ENCODE data around the gene FSTL5.
"Not testable (repeated sequence)": the region's sequence is repeated elsewhere in the genome, so short reads cannot be mapped to it uniquely, and the experiment has no call there.

The FSTL5 gene

DNA sequence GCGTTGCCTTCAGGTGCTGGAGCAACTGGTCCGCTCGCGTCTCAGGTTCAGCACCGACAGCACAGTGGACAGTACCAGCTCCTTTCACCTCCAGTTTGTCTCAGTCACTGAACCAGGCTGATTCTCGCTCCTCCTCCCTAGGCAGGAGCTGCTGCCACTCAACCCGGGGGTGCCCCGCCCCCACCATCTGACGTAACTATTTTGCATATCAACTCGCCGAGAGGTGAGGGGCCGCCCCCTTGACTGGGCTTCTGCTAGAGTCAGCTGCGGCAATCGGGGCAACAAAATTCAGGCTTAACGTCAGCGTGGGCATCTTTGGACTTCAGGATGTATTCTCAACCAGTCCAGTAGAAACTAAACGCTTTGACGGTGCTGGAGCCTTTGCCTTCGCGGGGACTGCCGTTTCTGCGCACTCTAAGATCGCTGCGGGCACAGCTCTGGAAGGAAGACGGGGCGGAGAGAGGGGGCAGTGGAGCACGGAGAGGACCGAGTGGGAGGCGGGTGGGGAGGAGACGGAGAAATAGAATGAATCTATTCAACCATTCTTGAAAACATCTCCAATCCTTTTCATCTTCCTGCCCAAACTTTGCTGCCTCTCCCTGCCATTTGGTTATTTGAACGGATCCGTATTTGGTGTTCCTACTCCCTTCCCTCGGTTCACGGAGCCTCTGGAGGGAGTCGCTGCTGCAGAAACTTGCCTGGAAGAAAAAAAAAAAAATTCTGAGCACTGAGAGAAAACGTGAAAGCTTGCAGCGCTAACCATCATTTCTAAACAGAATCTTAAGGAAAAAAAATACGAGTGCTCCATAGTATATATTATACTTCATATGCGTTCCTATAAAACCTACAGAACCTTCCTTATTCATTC, at the start of gene FSTL5:
Gene FSTL5, minus strand, starts transcription at position 109 of the 868 bp plus-strand sequence. CDS start 52,604 bp downstream, outside the sequence.
- peak; percentile 54 for DNase-seq

- no peak for DNase-seq
Measured at GRCh38 chr4:162209706-162210105, 45.9 kb upstream of the FSTL5 start.

GRCh38 chr4:162203478-162203877, 39.7 kb upstream of the FSTL5 start:
- not testable (repeated sequence) for DNase-seq

DNA sequence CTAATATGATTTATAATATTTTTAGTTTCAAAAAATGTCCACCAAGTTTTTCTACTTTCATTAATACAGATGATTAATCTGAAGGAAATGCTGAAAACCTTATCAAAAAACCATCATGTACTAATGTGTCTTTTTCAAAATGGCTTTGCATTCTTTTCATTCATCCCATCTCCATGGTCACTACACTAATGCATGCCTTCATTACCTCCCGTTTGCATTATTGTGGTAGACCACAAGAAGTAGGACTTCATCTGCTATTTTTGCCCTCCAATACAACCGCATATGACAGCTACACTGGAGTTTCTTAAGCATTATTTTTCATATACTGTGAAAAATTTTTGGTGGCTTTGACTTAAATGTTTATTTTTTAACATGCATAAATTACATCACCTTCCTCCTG, 37.9 kb upstream of the FSTL5 start:
- DNase-seq = no peak

- no peak for DNase-seq
Measured at GRCh38 chr4:162170509-162170908, 6.7 kb upstream of the FSTL5 start.

DNA sequence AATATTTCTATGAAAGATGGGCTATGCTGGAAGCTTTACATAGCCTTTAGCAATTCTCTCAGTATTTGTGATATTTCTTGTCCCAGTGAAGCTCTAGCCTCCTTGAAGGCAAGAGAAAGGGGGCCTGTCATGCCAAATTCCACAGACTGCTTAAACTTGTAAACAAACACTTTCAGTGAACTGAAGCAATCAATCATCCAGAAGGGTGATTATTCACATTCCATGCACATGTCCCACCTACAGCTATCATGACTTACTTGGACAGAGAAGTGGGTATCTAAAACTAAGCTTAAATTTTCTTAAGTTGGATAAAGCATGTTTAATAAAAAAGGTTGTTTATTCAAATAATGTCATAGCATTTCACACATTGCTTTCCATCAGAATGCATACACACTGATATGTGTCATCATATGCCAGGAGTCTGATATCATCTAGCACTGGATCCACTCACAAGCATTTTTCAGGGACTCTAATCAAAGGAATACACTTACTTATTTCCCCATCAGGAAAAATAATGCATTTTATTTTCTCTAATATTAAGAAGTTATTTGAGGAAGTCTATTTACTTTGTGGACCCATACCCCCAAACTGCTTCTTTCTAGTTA, 1.2 kb upstream of the FSTL5 start:
- no peak for DNase-seq

- DNase-seq = no peak
Measured at GRCh38 chr4:162162672-162163071, 1.1 kb downstream of the FSTL5 start.

DNA sequence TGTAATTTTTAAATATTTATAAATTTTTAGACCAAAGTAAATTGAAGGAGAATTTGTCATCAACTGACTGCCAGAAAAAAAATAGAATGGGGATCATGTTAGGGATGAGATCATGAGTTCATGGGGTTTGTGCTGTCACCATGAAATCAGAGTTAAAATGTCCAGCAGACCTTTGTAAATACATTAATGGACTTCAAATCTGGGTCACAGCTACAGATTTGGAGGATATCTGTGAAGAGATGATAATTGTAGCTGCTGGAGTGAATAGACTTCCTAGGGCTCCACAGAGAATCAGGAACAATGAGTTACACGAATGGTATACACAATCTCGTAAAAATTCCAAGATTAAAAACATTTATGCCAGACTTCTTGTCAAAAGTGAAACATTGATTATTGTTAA, 6.6 kb downstream of the FSTL5 start:
- no peak for DNase-seq

DNA sequence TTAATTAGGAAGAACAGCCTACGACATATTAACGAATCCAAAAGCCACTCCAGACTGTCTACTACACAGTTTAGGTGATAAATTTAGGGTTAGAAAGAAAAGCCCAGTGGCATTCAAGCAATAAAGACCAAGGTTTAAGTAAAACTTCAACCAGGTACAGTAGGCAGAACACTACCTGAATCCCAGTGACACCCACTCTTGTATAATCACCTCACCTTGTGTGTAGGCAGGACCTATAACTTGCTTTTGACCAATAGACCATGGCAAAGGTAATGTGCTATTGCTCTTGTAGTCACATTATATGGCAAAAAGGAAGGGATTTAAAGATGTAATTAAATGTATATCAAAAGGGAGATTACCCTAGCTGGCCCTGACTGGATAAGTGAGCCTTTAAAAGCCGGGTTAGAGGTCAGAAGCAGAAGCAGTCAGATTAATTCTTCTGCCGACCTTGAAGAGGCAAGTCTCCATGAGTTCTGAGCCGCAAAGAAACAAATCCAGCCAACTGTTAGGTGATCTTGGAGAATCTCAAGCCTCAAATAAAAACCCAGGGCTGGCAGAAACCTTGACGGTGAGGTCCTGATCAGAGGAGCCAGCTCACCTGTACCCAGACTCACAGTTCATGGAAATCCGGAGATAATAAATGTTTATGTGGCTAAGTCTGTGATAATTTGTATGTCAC, 8.8 kb downstream of the FSTL5 start:
- DNase-seq = no peak

- no peak for DNase-seq
Measured at GRCh38 chr4:162151850-162152249, 11.9 kb downstream of the FSTL5 start.

DNA sequence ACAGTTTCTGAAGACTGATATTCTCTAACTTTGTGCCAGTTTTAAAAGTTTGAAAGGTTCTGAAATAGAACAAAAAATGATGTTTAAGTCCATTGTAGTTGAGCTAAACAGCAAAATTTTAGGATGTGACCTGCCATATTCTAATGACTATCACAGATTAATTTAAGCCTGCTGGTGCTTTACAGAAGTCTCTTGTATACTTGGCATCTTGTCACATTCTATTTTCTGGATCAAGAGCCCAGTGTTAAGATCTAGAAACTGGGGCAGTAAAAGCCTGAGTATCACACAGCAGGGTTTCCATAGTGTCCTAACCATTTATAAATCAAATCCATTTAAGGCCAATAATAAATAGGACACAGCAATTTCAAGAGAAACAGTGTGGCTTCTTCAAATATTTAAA, 12.4 kb downstream of the FSTL5 start:
- DNase-seq = no peak

- DNase-seq = no peak
Measured at GRCh38 chr4:162149644-162150043, 14.2 kb downstream of the FSTL5 start.

GRCh38 chr4:162140051-162140683, 23.6 kb downstream of the FSTL5 start:
- no peak for DNase-seq

DNA sequence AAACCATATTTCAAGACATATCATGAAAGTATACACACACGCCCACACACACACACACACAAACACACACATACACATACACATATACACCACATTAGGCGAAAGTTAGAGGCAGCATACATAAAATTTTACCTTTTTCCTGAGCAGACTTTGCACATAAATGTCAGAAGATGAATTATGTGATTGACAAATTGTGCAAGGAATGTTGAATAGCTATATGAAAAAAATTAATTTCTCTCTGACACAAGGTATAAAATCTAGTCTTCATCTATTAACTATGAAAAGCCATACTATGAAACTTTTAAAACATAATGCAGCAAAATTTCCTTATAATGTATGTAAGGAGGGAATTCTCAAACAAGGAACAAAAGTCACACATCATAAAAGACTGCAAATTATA, 24.4 kb downstream of the FSTL5 start:
- DNase-seq = no peak

GRCh38 chr4:162131256-162131655, 32.5 kb downstream of the FSTL5 start:
- DNase-seq = no peak

GRCh38 chr4:162126729-162127128, 37.1 kb downstream of the FSTL5 start:
- DNase-seq = no peak

DNA sequence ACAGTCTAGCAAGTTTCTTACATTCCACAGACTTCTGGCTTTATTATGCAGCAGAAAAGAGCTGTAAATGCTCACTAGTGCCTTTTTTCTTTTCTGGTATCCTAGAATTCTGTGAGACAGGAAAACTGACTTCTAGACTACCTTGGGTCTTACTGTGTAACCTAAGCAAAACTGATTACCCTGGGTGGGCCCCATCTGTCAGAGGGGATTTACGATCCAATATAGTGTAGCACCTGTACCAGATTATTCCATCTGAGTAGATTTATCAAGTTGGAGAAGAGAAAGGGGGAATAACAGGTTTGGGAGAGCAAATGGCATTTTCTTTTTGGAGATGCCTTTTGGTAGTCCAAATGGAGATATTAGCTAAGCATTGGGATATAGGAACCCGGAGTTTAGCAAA, 46.7 kb downstream of the FSTL5 start:
- DNase-seq = no peak

- no peak for DNase-seq
Measured at GRCh38 chr4:162116095-162116779, 47.6 kb downstream of the FSTL5 start.

DNA sequence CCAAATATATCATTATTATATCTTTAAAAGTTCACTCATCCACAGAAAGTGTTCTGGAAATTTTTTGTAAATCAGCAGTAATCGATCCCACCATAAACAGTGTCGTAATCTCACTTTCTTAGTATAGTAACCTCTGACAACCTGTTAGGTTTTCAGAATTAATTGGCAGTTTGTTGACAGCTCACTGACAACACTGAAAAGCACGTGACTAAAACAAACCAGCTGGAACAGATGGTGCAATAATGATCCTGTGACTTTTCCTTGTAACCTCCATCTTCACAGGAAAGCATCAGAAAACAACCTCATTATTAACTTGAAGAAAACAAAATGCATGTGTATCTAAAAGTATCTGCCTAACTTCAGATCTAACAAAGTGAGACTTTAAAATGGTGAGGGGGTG, 48.5 kb downstream of the FSTL5 start:
- no peak for DNase-seq

- no peak for DNase-seq
Measured at GRCh38 chr4:162111078-162111477, 52.7 kb downstream of the FSTL5 start.

- DNase-seq = no peak
Measured at GRCh38 chr4:162104459-162105124, 59.2 kb downstream of the FSTL5 start.

GRCh38 chr4:162103908-162104307, 59.9 kb downstream of the FSTL5 start:
- not testable (repeated sequence) for DNase-seq

Measured in NCI-H1105 (cell line).